ENCODE measurements around the gene RTN4RL1.

The RTN4RL1 gene

GRCh38 chr17:1976683-1977064, 48.5 kb downstream of the RTN4RL1 start:
- no peak overlapping the region for H3K4me2 ChIP-seq (ENCODE audit: low read depth, low read length, poor library complexity, severe bottlenecking)
- TF ChIP-seq EZH2phosphoT487 (conservative IDR thresholded peaks at IDR 0.05; ENCODE audit: low read length) (no peak), CTCF (IDR thresholded peaks at IDR 0.05; ENCODE audit: insufficient read depth, low read length, poor library complexity, severe bottlenecking) (no peak)
- H3F3A ChIP-seq (ENCODE audit: insufficient read depth) = no peaks in the 10 kb centered on the region
- H3K9me3 ChIP-seq (ENCODE audit: insufficient read depth, low read length) = no peaks in the 10 kb centered on the region
- no peaks in the 10 kb centered on the region for H3K27me3 ChIP-seq (ENCODE audit: low read length)
- no peak overlapping the region for H3K9ac ChIP-seq (ENCODE audit: low read length)
- no peak overlapping the region for H2AFZ ChIP-seq (ENCODE audit: low read depth, low read length, severe bottlenecking)
- no peaks in the 10 kb centered on the region for H3K79me2 ChIP-seq (ENCODE audit: insufficient read depth, low read length)
- no peaks in the 10 kb centered on the region for H3K9me2 ChIP-seq (replicated peaks; ENCODE audit: insufficient read depth, low read length)
- no peak overlapping the region for H3K27ac ChIP-seq (ENCODE audit: low read depth, low read length)
- no peak overlapping the region for H3K4me3 ChIP-seq (ENCODE audit: insufficient read depth, low read length, poor library complexity, severe bottlenecking)
- H3K36me3 ChIP-seq (ENCODE audit: low read length) = no peaks in the 10 kb centered on the region
- H4K20me1 ChIP-seq (ENCODE audit: low read depth, low read length) = no peaks in the 10 kb centered on the region

- H3K79me2 ChIP-seq (ENCODE audit: insufficient read depth, low read length) = no peaks in the 10 kb centered on the region
- no peak overlapping the region for H2AFZ ChIP-seq (ENCODE audit: low read depth, low read length, severe bottlenecking)
- H4K20me1 ChIP-seq (ENCODE audit: low read depth, low read length) = no peaks in the 10 kb centered on the region
- no peaks in the 10 kb centered on the region for H3K27me3 ChIP-seq (ENCODE audit: low read length)
- H3F3A ChIP-seq (ENCODE audit: insufficient read depth) = no peaks in the 10 kb centered on the region
- no peak overlapping the region for H3K4me3 ChIP-seq (ENCODE audit: insufficient read depth, low read length, poor library complexity, severe bottlenecking)
- H3K27ac ChIP-seq (ENCODE audit: low read depth, low read length) = no peak overlapping the region
- H3K9me2 ChIP-seq (replicated peaks; ENCODE audit: insufficient read depth, low read length) = no peaks in the 10 kb centered on the region
- no peaks in the 10 kb centered on the region for H3K9me3 ChIP-seq (ENCODE audit: insufficient read depth, low read length)
- TF ChIP-seq EZH2phosphoT487 (conservative IDR thresholded peaks at IDR 0.05; ENCODE audit: low read length) (no peak), CTCF (IDR thresholded peaks at IDR 0.05; ENCODE audit: insufficient read depth, low read length, poor library complexity, severe bottlenecking) (no peak)
- no peaks in the 10 kb centered on the region for H3K36me3 ChIP-seq (ENCODE audit: low read length)
- no peak overlapping the region for H3K9ac ChIP-seq (ENCODE audit: low read length)
- H3K4me2 ChIP-seq (ENCODE audit: low read depth, low read length, poor library complexity, severe bottlenecking) = no peak overlapping the region
Measured at GRCh38 chr17:1976000-1976682, 49.0 kb downstream of the RTN4RL1 start.

GRCh38 chr17:1975573-1975972, 49.6 kb downstream of the RTN4RL1 start:
- no peak for TF ChIP-seq EZH2phosphoT487 (conservative IDR thresholded peaks at IDR 0.05; ENCODE audit: low read length)
- no peak for TF ChIP-seq CTCF (IDR thresholded peaks at IDR 0.05; ENCODE audit: insufficient read depth, low read length, poor library complexity, severe bottlenecking)
- Histone ChIP-seq H3K9ac (ENCODE audit: low read length) (no peak overlapping the region), H3K9me2 (replicated peaks; ENCODE audit: insufficient read depth, low read length) (no peaks in the 10 kb centered on the region), H3K27ac (ENCODE audit: low read depth, low read length) (no peak overlapping the region), H4K20me1 (ENCODE audit: low read depth, low read length) (no peaks in the 10 kb centered on the region), H2AFZ (ENCODE audit: low read depth, low read length, severe bottlenecking) (no peak overlapping the region), H3K4me3 (ENCODE audit: insufficient read depth, low read length, poor library complexity, severe bottlenecking) (no peak overlapping the region), H3K36me3 (ENCODE audit: low read length) (no peaks in the 10 kb centered on the region), H3K9me3 (ENCODE audit: insufficient read depth, low read length) (no peaks in the 10 kb centered on the region), H3K4me2 (ENCODE audit: low read depth, low read length, poor library complexity, severe bottlenecking) (no peak overlapping the region), H3K79me2 (ENCODE audit: insufficient read depth, low read length) (no peaks in the 10 kb centered on the region), H3K27me3 (ENCODE audit: low read length) (no peaks in the 10 kb centered on the region), H3F3A (ENCODE audit: insufficient read depth) (no peaks in the 10 kb centered on the region)

Data from SU-DHL-6 (cell line).